BJ (cell line): ENCODE measurements around the gene ANKRD1. TPM values are rescaled to one million over a fixed set of nuclear protein-coding genes. Genes with fewer than 3 reads are reported as not detected.
A peak's percentile ranks its signal among the peaks of the same experiment; 100 is the strongest.
"Not testable (repeated sequence)": the region's sequence is repeated elsewhere in the genome, so short reads cannot be mapped to it uniquely, and the experiment has no call there.

Source experiments
- CTCF ChIA-PET: fragments of 350-600 bp; formaldehyde crosslinking; extraction: SDS; loops from one replicate; lab custom pipeline; 2021; ENCODE audit warnings: antibody characterized with exemption, inconsistent platforms; lab: Yijun Ruan, JAX
- POLR2A ChIA-PET: fragments of 300-600 bp; sonication (Branson Sonifier 250); formaldehyde crosslinking; extraction: SDS; loops from one replicate; lab custom pipeline; 2021; ENCODE audit warnings: antibody characterized with exemption; lab: Charles Lee
- DNase-seq: peaks from one replicate; pipeline ENCODE4 v3.0.0-alpha.2; 2011; ENCODE audit warnings: low read depth
- H3K27me3 ChIP-seq: 2 replicates; pipeline ENCODE4 v1.6.0; 2011; ENCODE audit warnings: low read length; ENCODE audit not compliant: control insufficient read depth, insufficient read depth
- H3K36me3 ChIP-seq: 2 replicates; pipeline ENCODE4 v1.5.1; 2011; ENCODE audit warnings: low read length; ENCODE audit not compliant: control insufficient read depth, insufficient read depth
- H3K4me3 ChIP-seq: 2 replicates; pipeline ENCODE4 v1.5.1; 2011; ENCODE audit warnings: low read depth, mild to moderate bottlenecking, control low read depth, low read length
- CTCF ChIP-seq: IDR thresholded peaks from 2 replicates; pipeline ENCODE4 v1.5.1; 2011; ENCODE audit warnings: low read depth, mild to moderate bottlenecking, control low read depth, inconsistent platforms, low read length, moderate library complexity; ENCODE audit not compliant: insufficient read depth
- polyA plus RNA-seq: library from polyadenylated mRNA; depleted of rRNA; stranded (reverse); fragments of >200 nt; gene quantifications from 2 replicates; pipeline ENCODE4 v1.2.3, GENCODE V29; 2011

Gene ANKRD1
- polyA plus RNA-seq, 1 experiment = 2.2 TPM

DNA sequence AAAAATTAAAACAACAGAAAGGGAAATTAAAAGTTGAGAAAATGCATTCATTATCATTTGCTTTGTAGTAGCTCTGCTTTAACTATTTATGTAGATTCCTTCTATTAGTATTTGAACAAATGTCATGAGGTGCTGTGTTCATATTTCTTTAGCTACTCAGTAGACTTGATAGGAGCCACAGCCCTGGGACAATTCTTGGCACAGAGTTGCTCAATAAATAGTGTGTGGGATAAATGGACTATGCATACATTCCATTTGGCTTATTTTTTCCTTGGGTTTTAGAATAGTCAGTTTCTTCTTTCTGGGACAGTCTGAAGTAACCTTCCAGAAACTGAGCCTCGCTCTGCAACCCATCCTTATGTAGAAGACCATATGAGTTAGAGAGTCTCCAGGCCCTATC lies 35.7 kb downstream of the ANKRD1 start:
- no peaks in the 10 kb centered on the region for H3K27me3 ChIP-seq
- no peak for TF ChIP-seq CTCF
- H3K4me3 ChIP-seq = no peak overlapping the region
- CTCF ChIA-PET = interaction anchor here (0.7 to 2.2 kb wide), 6 partner anchors 9 to 121 kb away, joined by 3 to 15 read pairs (median 4); no protein-coding TSS in a partner anchor
- 0 out of 2 replicates have a peak, but pooled peaks cover 3% of the 10 kb centered on the region for H3K36me3 ChIP-seq
- POLR2A ChIA-PET = no interaction called here
- peak; percentile 65 for DNase-seq

DNA sequence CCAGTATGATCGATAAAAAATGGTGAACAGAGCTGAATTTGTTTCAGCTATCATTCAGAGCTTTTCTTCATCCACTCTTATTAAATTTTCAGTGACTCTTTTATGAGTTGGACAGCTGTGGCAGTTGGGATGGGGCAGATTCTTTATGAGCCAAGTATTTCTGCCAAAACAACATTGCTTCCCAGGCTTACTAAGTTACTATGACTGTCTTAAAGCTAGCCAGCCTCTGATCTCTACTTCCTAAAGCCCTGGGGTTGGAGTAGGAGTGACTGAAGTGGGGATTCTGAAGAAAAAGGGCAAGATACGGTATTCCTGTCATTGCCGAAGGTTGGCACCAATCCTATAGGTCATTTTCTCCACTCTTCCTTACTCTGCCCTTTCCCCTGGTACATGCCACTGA lies 36.5 kb downstream of the ANKRD1 start:
- peak; percentile 19 for DNase-seq
- ChIA-PET POLR2A (no interaction called here), CTCF (interaction anchor here (1.3 to 2.2 kb wide), 3 partner anchors 27 to 367 kb away, joined by 3 to 15 read pairs (median 4); no protein-coding TSS in a partner anchor)
- Histone ChIP-seq H3K27me3 (no peaks in the 10 kb centered on the region), H3K36me3 (0 out of 2 replicates have a peak, but pooled peaks cover 3% of the 10 kb centered on the region), H3K4me3 (no peak overlapping the region)
- no peak for TF ChIP-seq CTCF

- H3K36me3 ChIP-seq, H3K4me3 ChIP-seq, POLR2A ChIA-PET, H3K27me3 ChIP-seq: not testable (repeated sequence)
- CTCF ChIA-PET = interaction anchor here (0.6 to 2.1 kb wide), 32 partner anchors 8 to 1176 kb away, joined by 3 to 16 read pairs (median 4); partner anchors contain the start of gene RPP30
- DNase-seq = peak; percentile 11
- peak; percentile 60 for TF ChIP-seq CTCF
These were observed 40.7 kb downstream of the ANKRD1 start for GRCh38 chr10:90880059-90880719.

GRCh38 chr10:90879062-90879461 lies 41.8 kb downstream of the ANKRD1 start:
- TF ChIP-seq CTCF = no peak
- DNase-seq = no peak
- Histone ChIP-seq H3K4me3 (no peak overlapping the region), H3K27me3 (no peaks in the 10 kb centered on the region), H3K36me3 (peaks cover 1% of the 10 kb centered on the region)
- CTCF ChIA-PET = interaction anchor here (0.7 to 2.1 kb wide), 21 partner anchors 7 to 857 kb away, joined by 3 to 16 read pairs (median 4); partner anchors contain the start of gene RPP30
- POLR2A ChIA-PET = no interaction called here

GRCh38 chr10:90872648-90873020 lies 48.3 kb downstream of the ANKRD1 start:
- TF ChIP-seq CTCF = no peak
- no peak for DNase-seq
- CTCF ChIA-PET = interaction anchor here (1.1 to 1.8 kb wide), 4 partner anchors 9 to 126 kb away, joined by 3 to 13 read pairs (median 6); partner anchors contain the start of gene HTR7
- Histone ChIP-seq H3K4me3 (peak overlapping the region; percentile 66), H3K27me3 (peaks cover 2% of the 10 kb centered on the region; the same call in 1 of the 2 replicates), H3K36me3 (peaks cover 1% of the 10 kb centered on the region)
- POLR2A ChIA-PET = interaction anchor here (0.6 kb wide), 1 partner anchor 134 kb away, joined by 3 read pairs; no protein-coding TSS in a partner anchor
